GM23338 (cell line): Measurements from ENCODE around the gene MEGF6. TPM values are rescaled to one million over a fixed set of nuclear protein-coding genes. Genes with fewer than 3 reads are reported as not detected.

Experiments
- ATAC-seq: fragments of 200-7000 bp; cut with Tn5 transposase; 3 replicates; pipeline ENCODE4 v1.9.1; 2020
- DNase-seq: peaks from one replicate; pipeline ENCODE4 v3.0.0-alpha.2; 2015; ENCODE audit warnings: low spot score
- H2AFZ ChIP-seq: fragments of 200-600 bp; sonication (generic); 2 replicates; pipeline ENCODE4 v1.8.0; 2016; ENCODE audit warnings: antibody characterized with exemption, mild to moderate bottlenecking, moderate library complexity
- H3F3A ChIP-seq: fragments of 200-600 bp; sonication (generic); replicated peaks from 2 replicates; pipeline ENCODE4 v1.8.0; 2017; ENCODE audit warnings: antibody characterized with exemption, mixed run types, low read depth
- H3K27ac ChIP-seq: fragments of 200-600 bp; sonication (generic); 2 replicates; pipeline ENCODE4 v1.6.1; 2016; ENCODE audit warnings: low read depth
- H3K27me3 ChIP-seq: fragments of 200-600 bp; sonication (generic); 2 replicates; pipeline ENCODE4 v1.8.0; 2016; ENCODE audit warnings: mild to moderate bottlenecking, mixed run types, moderate library complexity; ENCODE audit not compliant: insufficient read depth
- H3K36me3 ChIP-seq: fragments of 200-600 bp; sonication (generic); 2 replicates; pipeline ENCODE4 v1.8.0; 2016; ENCODE audit warnings: mild to moderate bottlenecking; ENCODE audit not compliant: insufficient read depth
- H3K4me1 ChIP-seq: fragments of 200-600 bp; sonication (generic); 2 replicates; pipeline ENCODE4 v1.8.0; 2016; ENCODE audit warnings: mild to moderate bottlenecking, moderate library complexity; ENCODE audit not compliant: insufficient read depth
- H3K4me2 ChIP-seq: fragments of 200-600 bp; sonication (generic); 2 replicates; pipeline ENCODE4 v1.7.1; 2017; ENCODE audit warnings: mixed run types
- H3K4me3 ChIP-seq: fragments of 200-600 bp; sonication (generic); 2 replicates; pipeline ENCODE4 v1.6.1; 2016; ENCODE audit warnings: mixed run types
- H3K79me2 ChIP-seq: fragments of 200-600 bp; sonication (generic); replicated peaks from 2 replicates; pipeline ENCODE4 v1.8.0; 2017; ENCODE audit warnings: mild to moderate bottlenecking; ENCODE audit not compliant: insufficient read depth
- H3K9me2 ChIP-seq: fragments of 200-600 bp; sonication (generic); 2 replicates; pipeline ENCODE4 v1.8.0; 2017; ENCODE audit not compliant: insufficient read depth
- H4K20me1 ChIP-seq: fragments of 200-600 bp; sonication (generic); replicated peaks from 2 replicates; pipeline ENCODE4 v1.8.0; 2017; ENCODE audit warnings: mild to moderate bottlenecking; ENCODE audit not compliant: insufficient read depth
- H3K27ac Mint-ChIP-seq: 2 replicates; pipeline ENCODE4 v1.8.0; 2020; ENCODE audit warnings: inconsistent platforms, mild to moderate bottlenecking, moderate library complexity, mixed read lengths
- H3K27me3 Mint-ChIP-seq: 3 replicates; pipeline ENCODE4 v1.8.0; 2022; ENCODE audit warnings: low read depth, mild to moderate bottlenecking, moderate library complexity, mixed read lengths, inconsistent platforms; ENCODE audit not compliant: insufficient read depth, poor library complexity
- H3K36me3 Mint-ChIP-seq: 3 replicates; pipeline ENCODE4 v1.8.0; 2021; ENCODE audit warnings: low read depth, mild to moderate bottlenecking, inconsistent platforms, moderate library complexity, mixed read lengths
- H3K4me1 Mint-ChIP-seq: 3 replicates; pipeline ENCODE4 v1.8.0; 2020; ENCODE audit warnings: mild to moderate bottlenecking, inconsistent platforms, mixed read lengths
- H3K4me3 Mint-ChIP-seq: 3 replicates; pipeline ENCODE4 v1.8.0; 2021; ENCODE audit warnings: moderate library complexity, mild to moderate bottlenecking, inconsistent platforms, mixed read lengths
- H3K9me3 Mint-ChIP-seq: 3 replicates; pipeline ENCODE4 v1.8.0; 2020; ENCODE audit warnings: moderate library complexity, mild to moderate bottlenecking, inconsistent platforms, mixed read lengths
- CREB1 ChIP-seq: fragments of 250-450 bp; sonication (Bioruptor Pico); IDR thresholded peaks from 2 replicates; pipeline ENCODE4 v1.5.0; 2020; ENCODE audit warnings: low read depth, mild to moderate bottlenecking, moderate library complexity
- EZH2 ChIP-seq: fragments of 200-600 bp; sonication (generic); IDR thresholded peaks from one replicate; pipeline ENCODE4 v1.8.0; 2017; ENCODE audit warnings: antibody characterized with exemption, mild to moderate bottlenecking, low read depth; ENCODE audit not compliant: unreplicated experiment
- EZH2phosphoT487 ChIP-seq: fragments of 200-600 bp; sonication (generic); IDR thresholded peaks from one replicate; pipeline ENCODE4 v1.8.1; 2018; ENCODE audit warnings: antibody characterized with exemption; ENCODE audit not compliant: unreplicated experiment
- JUNB ChIP-seq: IDR thresholded peaks from one replicate; pipeline ENCODE4 v1.6.1; 2016; ENCODE audit warnings: antibody characterized with exemption; ENCODE audit not compliant: unreplicated experiment
- NANOG ChIP-seq: IDR thresholded peaks from 2 replicates; pipeline ENCODE4 v1.6.1; 2016; ENCODE audit warnings: antibody characterized with exemption, borderline replicate concordance
- POLR2AphosphoS5 ChIP-seq: IDR thresholded peaks from 2 replicates; pipeline ENCODE4 v1.6.1; 2016; ENCODE audit warnings: antibody characterized with exemption, low read depth
- STAT1 ChIP-seq: IDR thresholded peaks from one replicate; pipeline ENCODE4 v1.6.1; 2016; ENCODE audit warnings: antibody characterized with exemption; ENCODE audit not compliant: unreplicated experiment
- ZNF114 ChIP-seq: fragments of 250-450 bp; sonication (Bioruptor Pico); IDR thresholded peaks from 2 replicates; pipeline ENCODE4 v1.5.0; 2020; ENCODE audit warnings: mild to moderate bottlenecking, moderate library complexity
- ZNF331 ChIP-seq: fragments of 250-450 bp; sonication (Bioruptor Pico); IDR thresholded peaks from 2 replicates; pipeline ENCODE4 v1.5.0; 2020; ENCODE audit warnings: low read depth, mild to moderate bottlenecking, moderate library complexity
- polyA plus RNA-seq: library from polyadenylated mRNA; unstranded; fragments of >200 nt; fragmentation: Nextera tagmentation; extraction: Ambion mirVana; gene quantifications from 2 replicates; pipeline ENCODE4 v1.2.1, GENCODE V29; 2016
- total RNA-seq: library from RNA; depleted of rRNA; stranded (reverse); fragments of >200 nt; shearing (Covaris generic); gene quantifications from 2 replicates; pipeline ENCODE4 v1.2.3, GENCODE V29; 2014
- TF ChIP-seq, protein P1 (sequence below): IDR thresholded peaks from one replicate; pipeline ENCODE4 v1.6.1; 2018; ENCODE audit warnings: antibody characterized with exemption; ENCODE audit not compliant: unreplicated experiment
- TF ChIP-seq, protein P2 (sequence below), 2 experiments: fragments of 200-600 bp in 1 of 2; sonication (generic) in 1 of 2; conservative IDR thresholded peaks; 2 replicates each; pipeline versions ENCODE4 v1.5.1 to v1.6.1; 2016 to 2017; ENCODE audit warnings: antibody characterized with exemption in 2 of 2, low read depth in 2 of 2, mild to moderate bottlenecking in 2 of 2, moderate library complexity in 1 of 2
- TF ChIP-seq, protein P3 (sequence below): fragments of 250-450 bp; sonication (Bioruptor Pico); IDR thresholded peaks from 2 replicates; pipeline ENCODE4 v1.5.0; 2020; ENCODE audit warnings: mild to moderate bottlenecking, moderate library complexity
- TF ChIP-seq, protein P4 (sequence below): IDR thresholded peaks from 2 replicates; pipeline ENCODE4 v1.6.1; 2016; ENCODE audit warnings: antibody characterized with exemption

Gene MEGF6
- total and polyA plus RNA-seq, 2 experiments from 2014 or later, result 4.0 to 21.4 TPM

DNA sequence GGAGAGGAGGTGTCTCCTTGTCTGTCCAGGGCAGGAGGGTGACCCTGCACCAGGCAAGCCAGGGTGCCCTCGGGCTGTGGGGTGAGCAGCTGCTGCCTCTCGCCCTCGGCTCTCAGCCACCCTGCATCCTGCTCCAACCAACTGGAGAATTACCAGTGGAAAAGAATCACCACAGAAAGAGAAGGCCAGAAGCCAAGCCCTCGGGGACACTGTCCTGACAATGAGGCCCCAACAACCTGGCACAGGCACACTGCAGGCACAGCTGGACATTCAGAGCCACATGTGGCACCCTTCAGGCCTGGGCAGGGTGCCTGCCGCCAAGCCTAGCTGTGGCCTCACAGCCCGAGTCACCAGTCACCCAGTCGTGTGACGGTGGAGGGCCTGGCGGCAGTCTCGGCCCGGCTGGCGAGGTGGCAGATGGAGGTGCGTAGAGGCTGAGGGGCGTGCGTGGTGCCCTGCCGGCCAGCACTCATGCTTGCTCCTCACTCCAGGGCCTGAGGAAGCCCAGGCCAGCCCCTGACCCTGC lies 12.0 kb downstream of the MEGF6 start:
- no peaks in the 10 kb centered on the region for H3K36me3 ChIP-seq
- ATAC-seq, result no peak
- H3K4me2 ChIP-seq, result no peak overlapping the region
- no peak for TF ChIP-seq CREB1
- TF ChIP-seq EZH2phosphoT487, result no peak
- no peak for TF ChIP-seq STAT1
- TF ChIP-seq ZNF331 (CRISPR knock-in tag), result no peak
- TF ChIP-seq ZNF114 (CRISPR knock-in tag), result no peak
- TF ChIP-seq, protein P1, sequence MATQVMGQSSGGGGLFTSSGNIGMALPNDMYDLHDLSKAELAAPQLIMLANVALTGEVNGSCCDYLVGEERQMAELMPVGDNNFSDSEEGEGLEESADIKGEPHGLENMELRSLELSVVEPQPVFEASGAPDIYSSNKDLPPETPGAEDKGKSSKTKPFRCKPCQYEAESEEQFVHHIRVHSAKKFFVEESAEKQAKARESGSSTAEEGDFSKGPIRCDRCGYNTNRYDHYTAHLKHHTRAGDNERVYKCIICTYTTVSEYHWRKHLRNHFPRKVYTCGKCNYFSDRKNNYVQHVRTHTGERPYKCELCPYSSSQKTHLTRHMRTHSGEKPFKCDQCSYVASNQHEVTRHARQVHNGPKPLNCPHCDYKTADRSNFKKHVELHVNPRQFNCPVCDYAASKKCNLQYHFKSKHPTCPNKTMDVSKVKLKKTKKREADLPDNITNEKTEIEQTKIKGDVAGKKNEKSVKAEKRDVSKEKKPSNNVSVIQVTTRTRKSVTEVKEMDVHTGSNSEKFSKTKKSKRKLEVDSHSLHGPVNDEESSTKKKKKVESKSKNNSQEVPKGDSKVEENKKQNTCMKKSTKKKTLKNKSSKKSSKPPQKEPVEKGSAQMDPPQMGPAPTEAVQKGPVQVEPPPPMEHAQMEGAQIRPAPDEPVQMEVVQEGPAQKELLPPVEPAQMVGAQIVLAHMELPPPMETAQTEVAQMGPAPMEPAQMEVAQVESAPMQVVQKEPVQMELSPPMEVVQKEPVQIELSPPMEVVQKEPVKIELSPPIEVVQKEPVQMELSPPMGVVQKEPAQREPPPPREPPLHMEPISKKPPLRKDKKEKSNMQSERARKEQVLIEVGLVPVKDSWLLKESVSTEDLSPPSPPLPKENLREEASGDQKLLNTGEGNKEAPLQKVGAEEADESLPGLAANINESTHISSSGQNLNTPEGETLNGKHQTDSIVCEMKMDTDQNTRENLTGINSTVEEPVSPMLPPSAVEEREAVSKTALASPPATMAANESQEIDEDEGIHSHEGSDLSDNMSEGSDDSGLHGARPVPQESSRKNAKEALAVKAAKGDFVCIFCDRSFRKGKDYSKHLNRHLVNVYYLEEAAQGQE, result no peak
- TF ChIP-seq NANOG, result no peak
- TF ChIP-seq JUNB, result no peak
- TF ChIP-seq, protein P2, sequence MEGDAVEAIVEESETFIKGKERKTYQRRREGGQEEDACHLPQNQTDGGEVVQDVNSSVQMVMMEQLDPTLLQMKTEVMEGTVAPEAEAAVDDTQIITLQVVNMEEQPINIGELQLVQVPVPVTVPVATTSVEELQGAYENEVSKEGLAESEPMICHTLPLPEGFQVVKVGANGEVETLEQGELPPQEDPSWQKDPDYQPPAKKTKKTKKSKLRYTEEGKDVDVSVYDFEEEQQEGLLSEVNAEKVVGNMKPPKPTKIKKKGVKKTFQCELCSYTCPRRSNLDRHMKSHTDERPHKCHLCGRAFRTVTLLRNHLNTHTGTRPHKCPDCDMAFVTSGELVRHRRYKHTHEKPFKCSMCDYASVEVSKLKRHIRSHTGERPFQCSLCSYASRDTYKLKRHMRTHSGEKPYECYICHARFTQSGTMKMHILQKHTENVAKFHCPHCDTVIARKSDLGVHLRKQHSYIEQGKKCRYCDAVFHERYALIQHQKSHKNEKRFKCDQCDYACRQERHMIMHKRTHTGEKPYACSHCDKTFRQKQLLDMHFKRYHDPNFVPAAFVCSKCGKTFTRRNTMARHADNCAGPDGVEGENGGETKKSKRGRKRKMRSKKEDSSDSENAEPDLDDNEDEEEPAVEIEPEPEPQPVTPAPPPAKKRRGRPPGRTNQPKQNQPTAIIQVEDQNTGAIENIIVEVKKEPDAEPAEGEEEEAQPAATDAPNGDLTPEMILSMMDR (conservative IDR thresholded peaks at IDR 0.05; ENCODE audit: low read depth in 2 of 2), result no peak
- no peak for TF ChIP-seq EZH2
- no peak for TF ChIP-seq POLR2AphosphoS5
- TF ChIP-seq, protein P3, sequence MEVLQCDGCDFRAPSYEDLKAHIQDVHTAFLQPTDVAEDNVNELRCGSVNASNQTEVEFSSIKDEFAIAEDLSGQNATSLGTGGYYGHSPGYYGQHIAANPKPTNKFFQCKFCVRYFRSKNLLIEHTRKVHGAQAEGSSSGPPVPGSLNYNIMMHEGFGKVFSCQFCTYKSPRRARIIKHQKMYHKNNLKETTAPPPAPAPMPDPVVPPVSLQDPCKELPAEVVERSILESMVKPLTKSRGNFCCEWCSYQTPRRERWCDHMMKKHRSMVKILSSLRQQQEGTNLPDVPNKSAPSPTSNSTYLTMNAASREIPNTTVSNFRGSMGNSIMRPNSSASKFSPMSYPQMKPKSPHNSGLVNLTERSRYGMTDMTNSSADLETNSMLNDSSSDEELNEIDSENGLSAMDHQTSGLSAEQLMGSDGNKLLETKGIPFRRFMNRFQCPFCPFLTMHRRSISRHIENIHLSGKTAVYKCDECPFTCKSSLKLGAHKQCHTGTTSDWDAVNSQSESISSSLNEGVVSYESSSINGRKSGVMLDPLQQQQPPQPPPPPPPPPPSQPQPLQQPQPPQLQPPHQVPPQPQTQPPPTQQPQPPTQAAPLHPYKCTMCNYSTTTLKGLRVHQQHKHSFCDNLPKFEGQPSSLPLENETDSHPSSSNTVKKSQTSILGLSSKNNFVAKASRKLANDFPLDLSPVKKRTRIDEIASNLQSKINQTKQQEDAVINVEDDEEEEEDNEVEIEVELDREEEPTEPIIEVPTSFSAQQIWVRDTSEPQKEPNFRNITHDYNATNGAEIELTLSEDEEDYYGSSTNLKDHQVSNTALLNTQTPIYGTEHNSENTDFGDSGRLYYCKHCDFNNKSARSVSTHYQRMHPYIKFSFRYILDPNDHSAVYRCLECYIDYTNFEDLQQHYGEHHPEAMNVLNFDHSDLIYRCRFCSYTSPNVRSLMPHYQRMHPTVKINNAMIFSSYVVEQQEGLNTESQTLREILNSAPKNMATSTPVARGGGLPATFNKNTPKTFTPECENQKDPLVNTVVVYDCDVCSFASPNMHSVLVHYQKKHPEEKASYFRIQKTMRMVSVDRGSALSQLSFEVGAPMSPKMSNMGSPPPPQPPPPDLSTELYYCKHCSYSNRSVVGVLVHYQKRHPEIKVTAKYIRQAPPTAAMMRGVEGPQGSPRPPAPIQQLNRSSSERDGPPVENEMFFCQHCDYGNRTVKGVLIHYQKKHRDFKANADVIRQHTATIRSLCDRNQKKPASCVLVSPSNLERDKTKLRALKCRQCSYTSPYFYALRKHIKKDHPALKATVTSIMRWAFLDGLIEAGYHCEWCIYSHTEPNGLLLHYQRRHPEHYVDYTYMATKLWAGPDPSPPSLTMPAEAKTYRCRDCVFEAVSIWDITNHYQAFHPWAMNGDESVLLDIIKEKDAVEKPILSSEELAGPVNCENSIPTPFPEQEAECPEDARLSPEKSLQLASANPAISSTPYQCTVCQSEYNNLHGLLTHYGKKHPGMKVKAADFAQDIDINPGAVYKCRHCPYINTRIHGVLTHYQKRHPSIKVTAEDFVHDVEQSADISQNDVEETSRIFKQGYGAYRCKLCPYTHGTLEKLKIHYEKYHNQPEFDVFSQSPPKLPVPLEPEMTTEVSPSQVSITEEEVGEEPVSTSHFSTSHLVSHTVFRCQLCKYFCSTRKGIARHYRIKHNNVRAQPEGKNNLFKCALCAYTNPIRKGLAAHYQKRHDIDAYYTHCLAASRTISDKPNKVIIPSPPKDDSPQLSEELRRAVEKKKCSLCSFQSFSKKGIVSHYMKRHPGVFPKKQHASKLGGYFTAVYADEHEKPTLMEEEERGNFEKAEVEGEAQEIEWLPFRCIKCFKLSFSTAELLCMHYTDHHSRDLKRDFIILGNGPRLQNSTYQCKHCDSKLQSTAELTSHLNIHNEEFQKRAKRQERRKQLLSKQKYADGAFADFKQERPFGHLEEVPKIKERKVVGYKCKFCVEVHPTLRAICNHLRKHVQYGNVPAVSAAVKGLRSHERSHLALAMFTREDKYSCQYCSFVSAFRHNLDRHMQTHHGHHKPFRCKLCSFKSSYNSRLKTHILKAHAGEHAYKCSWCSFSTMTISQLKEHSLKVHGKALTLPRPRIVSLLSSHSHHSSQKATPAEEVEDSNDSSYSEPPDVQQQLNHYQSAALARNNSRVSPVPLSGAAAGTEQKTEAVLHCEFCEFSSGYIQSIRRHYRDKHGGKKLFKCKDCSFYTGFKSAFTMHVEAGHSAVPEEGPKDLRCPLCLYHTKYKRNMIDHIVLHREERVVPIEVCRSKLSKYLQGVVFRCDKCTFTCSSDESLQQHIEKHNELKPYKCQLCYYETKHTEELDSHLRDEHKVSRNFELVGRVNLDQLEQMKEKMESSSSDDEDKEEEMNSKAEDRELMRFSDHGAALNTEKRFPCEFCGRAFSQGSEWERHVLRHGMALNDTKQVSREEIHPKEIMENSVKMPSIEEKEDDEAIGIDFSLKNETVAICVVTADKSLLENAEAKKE (CRISPR knock-in tag), result no peak
- TF ChIP-seq, protein P4, sequence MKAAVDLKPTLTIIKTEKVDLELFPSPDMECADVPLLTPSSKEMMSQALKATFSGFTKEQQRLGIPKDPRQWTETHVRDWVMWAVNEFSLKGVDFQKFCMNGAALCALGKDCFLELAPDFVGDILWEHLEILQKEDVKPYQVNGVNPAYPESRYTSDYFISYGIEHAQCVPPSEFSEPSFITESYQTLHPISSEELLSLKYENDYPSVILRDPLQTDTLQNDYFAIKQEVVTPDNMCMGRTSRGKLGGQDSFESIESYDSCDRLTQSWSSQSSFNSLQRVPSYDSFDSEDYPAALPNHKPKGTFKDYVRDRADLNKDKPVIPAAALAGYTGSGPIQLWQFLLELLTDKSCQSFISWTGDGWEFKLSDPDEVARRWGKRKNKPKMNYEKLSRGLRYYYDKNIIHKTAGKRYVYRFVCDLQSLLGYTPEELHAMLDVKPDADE, result no peak
- peaks cover 13% of the 10 kb centered on the region; the same call in 1 of the 2 replicates for H3K4me1 ChIP-seq
- no peaks in the 10 kb centered on the region; the same call in 2 of the 3 replicates for H3K36me3 Mint-ChIP-seq
- no peak overlapping the region for H3K27ac ChIP-seq
- H3K4me1 Mint-ChIP-seq, result peaks cover 16% of the 10 kb centered on the region
- no peaks in the 10 kb centered on the region for H3K9me3 Mint-ChIP-seq
- H4K20me1 ChIP-seq, result no peaks in the 10 kb centered on the region; the same call in 1 of the 2 replicates
- no peak overlapping the region for H3K4me3 ChIP-seq
- H3K9me2 ChIP-seq, result no peaks in the 10 kb centered on the region
- no peak overlapping the region for H3K4me3 Mint-ChIP-seq
- no peak overlapping the region for H2AFZ ChIP-seq
- DNase-seq, result no peak
- no peaks in the 10 kb centered on the region for H3K27me3 ChIP-seq
- no peaks in the 10 kb centered on the region for H3K79me2 ChIP-seq
- H3K27me3 Mint-ChIP-seq, result peaks cover 4% of the 10 kb centered on the region
- H3F3A ChIP-seq, result 0 out of 2 replicates have a peak, but pooled peaks cover 3% of the 10 kb centered on the region
- H3K27ac Mint-ChIP-seq, result no peak overlapping the region
